Activated CD4-positive, alpha-beta T cell treated with anti-CD3 and anti-CD28 coated beads, Interleukin-2, amount 50 U/mL, for 16 hours (primary cell): ENCODE results near the gene INHBB.
"Not testable (repeated sequence)": the region's sequence is repeated elsewhere in the genome, so short reads cannot be mapped to it uniquely, and the experiment has no call there.

Experiments
- DNase-seq: peaks from one replicate; pipeline ENCODE4 v3.0.0-alpha.2; 2020

The INHBB gene

DNA sequence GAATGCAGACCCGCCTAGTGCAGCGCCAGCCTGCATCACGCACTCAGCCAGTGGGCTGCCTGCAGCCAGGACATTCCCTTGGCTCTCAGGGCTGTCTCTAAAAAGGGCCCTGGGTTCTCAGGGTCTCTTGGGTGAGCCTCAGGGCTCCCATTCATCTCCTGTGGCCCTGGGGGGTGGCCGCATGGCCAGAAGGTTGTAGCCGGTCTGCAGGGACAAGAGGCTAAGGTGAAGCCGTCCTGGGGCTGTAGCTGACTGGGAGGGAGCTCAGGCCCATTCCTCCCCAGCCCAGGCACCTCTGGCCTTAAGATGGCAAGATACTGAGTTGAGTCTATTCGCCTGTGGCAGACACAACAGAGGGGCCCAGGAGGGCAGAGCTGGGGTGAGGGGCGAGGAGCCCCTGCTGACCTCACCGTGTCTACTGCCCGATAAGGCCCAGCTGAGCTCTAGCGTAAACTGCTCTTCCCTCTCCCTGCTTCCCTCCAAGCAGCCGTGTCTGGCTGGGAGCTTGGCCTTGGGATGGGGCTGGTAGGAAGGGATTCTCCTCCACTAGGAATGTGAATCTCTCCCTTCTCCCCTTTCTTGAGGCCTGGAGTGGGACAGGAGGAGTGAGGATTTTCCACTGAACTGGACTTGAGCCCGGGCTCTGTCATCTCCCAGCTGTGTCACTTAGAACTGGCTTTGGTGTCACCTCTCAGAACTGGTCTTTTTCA, 37.9 kb downstream of the INHBB start:
- no peak for DNase-seq

DNA sequence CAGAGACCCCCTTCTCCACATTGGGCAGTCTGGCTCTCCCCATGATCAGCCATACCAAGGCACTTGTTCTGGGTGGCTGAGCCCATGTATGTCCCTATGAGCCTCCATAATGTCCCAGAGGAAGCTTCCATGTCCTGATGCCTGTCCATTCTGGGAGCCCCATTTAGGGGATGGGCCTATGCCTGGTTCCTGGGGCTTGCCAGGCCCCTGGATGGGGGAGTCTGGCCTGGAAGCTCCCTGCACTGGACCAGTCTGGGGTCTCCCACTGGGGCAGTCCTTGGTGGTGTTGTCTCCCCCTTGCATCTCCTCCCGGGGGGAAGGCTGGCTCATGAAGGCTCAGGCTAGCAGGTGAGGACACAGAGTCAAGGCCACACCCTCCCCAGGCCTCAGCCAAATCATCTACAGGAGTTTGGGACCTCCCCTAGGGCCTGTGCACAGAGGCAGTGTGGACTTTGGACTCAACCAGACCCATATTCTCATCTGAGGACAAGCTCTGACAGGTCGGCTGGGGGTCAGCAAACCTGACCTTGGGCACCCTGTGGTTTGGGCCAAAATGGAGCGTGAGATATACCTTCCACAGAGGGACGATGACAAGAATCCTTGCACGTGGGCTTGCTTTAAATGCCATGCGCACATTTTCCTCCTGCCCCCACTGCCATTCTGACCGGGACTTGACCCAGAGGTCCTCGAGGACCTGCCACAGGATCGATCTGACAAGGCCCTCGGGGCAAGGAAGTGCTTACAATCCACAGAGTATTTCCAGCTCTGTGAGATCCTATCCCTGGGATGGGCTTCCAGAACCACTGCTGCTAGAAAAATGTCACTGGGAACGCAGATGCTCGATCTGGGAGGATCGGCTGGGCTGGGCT, 38.8 kb downstream of the INHBB start:
- no peak for DNase-seq

GRCh38 chr2:120385355-120386127, 39.6 kb downstream of the INHBB start:
- DNase-seq = no peak

- no peak for DNase-seq
Measured at GRCh38 chr2:120388222-120389035, 42.5 kb downstream of the INHBB start.

GRCh38 chr2:120389036-120389391, 43.1 kb downstream of the INHBB start:
- DNase-seq = no peak

DNA sequence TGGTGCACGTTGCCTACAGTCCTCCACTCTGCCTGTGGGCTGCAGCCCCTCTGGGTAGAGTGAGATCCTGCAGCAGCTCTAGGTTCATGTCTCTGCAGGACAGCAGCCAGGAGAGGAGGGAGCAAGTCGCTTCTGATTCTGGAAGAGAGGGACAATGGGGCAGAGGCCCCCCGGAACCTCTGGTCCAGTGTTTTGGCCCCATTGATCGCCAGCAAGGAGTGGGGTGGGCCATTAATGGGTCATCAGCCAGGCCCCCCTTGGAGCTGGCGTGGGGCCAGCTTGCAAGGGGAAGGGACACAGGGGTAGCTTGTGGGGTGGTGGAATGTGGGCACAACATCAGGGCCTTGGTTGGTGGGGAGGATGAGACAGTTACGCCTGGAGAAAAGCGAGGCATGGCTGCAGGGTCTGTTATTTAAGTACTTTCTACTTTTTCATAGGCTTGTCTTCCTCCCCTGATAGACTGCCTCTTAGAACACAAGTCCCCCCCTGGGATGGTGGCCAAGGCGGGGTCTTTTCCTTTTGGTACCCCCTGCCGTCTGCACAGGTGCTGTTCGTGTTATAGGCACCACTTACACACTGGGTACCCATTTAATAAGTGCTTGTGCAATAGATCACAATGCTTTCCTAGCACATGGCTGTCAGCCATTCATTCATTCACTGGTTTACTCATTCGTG, 44.6 kb downstream of the INHBB start:
- DNase-seq = no peak

DNA sequence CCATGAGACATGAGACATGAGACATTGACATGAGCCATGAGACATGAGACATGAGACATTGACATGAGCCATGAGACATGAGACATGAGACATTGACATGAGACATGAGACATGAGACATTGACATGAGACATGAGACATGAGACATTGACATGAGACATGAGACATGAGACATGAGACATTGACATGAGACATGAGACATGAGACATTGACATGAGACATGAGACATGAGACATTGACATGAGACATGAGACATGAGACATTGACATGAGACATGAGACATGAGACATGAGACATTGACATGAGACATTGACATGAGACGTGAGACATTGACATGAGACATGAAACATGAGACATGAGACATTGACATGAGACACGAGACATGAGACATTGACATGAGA, 45.4 kb downstream of the INHBB start:
- DNase-seq = not testable (repeated sequence)

- no peak for DNase-seq
Measured at GRCh38 chr2:120391911-120392665, 46.2 kb downstream of the INHBB start.

- no peak for DNase-seq
Measured at GRCh38 chr2:120392923-120393322, 47.0 kb downstream of the INHBB start.

DNA sequence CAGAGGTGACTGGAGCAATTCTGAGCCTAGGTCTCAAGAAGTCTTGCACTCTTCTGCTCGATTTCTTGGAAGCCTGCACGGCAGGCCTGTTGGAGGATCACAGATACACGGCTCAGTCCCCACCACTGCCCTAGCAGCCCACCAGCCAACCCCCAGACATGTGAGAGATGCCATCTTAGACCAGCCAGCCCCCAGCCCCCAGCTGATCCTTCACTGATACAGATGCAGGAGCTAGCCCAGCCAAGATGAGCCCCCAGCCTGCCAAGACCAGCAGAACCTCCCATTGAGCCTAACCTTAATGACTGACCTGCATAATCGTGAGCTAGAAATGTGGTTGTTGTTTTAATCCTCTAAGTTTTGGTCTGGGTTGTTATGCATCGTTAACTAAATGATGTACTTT, 47.5 kb downstream of the INHBB start:
- DNase-seq = no peak

DNA sequence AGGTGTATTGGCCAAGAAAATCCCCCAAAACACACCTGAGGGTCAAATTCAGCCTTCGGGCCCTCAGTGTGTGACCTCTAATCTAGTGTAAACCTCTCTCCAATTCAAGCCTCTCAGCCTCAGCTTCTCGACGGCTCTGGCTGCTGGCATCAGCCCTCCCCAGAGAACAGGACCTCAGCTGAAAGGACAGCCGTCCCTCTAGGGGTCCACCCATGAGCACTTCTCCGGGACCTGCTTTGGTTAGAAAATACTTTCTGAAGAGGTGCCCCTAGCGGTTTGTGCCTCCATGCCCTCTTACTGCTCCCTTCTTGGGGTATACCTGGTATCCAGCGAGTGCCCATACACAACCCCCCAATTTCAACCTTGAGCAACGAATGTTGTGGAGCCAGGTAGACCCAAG, 48.8 kb downstream of the INHBB start:
- no peak for DNase-seq

DNA sequence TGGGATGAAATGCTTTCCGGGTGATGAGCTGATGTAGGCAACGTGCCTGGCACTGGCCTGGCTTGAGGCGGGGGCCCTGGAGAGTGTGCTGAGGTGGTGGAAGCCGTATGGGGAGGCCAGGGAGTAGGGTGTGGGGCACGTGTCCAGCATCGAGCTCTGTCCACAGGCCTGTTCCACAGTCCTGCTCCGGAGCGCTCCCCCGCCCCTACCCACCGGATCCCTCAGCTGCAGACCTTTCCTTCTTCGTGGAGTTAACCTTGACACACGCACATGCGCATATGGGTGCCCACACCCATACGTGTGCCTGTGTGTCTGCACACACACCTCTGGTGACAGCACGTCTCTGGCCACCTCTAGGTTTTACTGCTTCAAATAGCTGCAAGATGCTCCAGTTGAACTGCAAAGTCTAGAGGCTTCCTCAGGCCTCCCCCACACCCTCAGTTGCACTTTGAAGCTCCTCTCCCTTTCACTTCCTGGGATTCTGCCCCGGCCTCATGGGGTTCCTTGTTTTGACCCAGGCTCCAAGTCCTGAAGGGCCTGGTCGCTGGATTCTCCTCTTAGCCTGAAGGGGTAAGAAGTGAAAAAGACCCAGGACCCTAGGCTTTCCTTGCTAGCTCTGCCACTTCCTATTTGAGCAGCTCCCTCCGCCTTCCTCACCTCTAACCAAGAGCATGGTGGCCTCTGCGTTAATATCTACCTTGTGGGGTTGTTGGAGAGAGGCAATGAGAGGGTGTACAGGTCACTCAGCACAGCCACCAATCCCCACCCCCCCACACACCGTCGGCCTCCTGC, 49.5 kb downstream of the INHBB start:
- DNase-seq = no peak

- DNase-seq = no peak
Measured at GRCh38 chr2:120396013-120396860, 50.3 kb downstream of the INHBB start.

GRCh38 chr2:120396861-120397811, 51.2 kb downstream of the INHBB start:
- no peak for DNase-seq

- DNase-seq = no peak
Measured at GRCh38 chr2:120398051-120398995, 52.4 kb downstream of the INHBB start.

- no peak for DNase-seq
Measured at GRCh38 chr2:120398996-120399888, 53.3 kb downstream of the INHBB start.
